Thyroid gland (tissue), 4 donors: Measurements from ENCODE around the gene POLR2J2.
"Not testable (repeated sequence)": the region's sequence is repeated elsewhere in the genome, so short reads cannot be mapped to it uniquely, and the experiment has no call there.

Source experiments
- POLR2A ChIP-seq, 2 donors: fragments of 450-650 bp; IDR thresholded peaks; one replicate each; pipeline ENCODE4 v1.6.1; 2017; ENCODE audit warnings: antibody characterized with exemption in 2 of 2, mild to moderate bottlenecking in 2 of 2, moderate library complexity in 1 of 2
- TF ChIP-seq, protein P1 (sequence below), 6 experiments: fragments of 200-600 bp in 3 of 6; fragments of 450-650 bp in 3 of 6; sonication (generic) in 3 of 6; IDR thresholded peaks; one replicate each; pipeline ENCODE4 v1.5.1; 2016 to 2019; ENCODE audit warnings: antibody characterized with exemption in 6 of 6, mild to moderate bottlenecking in 2 of 6, inconsistent platforms in 1 of 6, moderate library complexity in 1 of 6

DNA sequence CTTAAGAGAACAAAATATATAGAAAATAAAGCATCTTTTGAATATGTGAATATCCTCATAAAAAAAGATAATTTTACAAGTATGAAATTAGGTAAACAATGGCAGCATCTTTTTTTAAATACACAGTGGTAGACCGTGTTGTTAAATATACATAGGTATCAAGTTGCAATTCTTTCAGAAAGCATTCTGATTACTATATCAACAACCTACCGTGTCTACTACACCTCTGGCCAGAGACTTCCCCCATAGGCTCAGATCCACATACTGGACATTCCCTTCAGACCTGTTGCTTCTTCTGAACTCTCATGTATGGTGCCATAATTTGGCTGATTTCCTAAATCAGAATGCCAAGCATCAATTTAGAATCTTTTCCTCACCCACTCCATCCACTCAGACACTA is 22.5 kb upstream of the POLR2J2 start:
- TF ChIP-seq, protein P1, sequence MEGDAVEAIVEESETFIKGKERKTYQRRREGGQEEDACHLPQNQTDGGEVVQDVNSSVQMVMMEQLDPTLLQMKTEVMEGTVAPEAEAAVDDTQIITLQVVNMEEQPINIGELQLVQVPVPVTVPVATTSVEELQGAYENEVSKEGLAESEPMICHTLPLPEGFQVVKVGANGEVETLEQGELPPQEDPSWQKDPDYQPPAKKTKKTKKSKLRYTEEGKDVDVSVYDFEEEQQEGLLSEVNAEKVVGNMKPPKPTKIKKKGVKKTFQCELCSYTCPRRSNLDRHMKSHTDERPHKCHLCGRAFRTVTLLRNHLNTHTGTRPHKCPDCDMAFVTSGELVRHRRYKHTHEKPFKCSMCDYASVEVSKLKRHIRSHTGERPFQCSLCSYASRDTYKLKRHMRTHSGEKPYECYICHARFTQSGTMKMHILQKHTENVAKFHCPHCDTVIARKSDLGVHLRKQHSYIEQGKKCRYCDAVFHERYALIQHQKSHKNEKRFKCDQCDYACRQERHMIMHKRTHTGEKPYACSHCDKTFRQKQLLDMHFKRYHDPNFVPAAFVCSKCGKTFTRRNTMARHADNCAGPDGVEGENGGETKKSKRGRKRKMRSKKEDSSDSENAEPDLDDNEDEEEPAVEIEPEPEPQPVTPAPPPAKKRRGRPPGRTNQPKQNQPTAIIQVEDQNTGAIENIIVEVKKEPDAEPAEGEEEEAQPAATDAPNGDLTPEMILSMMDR (IDR thresholded peaks at IDR 0.05), result not testable (repeated sequence)
- TF ChIP-seq POLR2A (IDR thresholded peaks at IDR 0.05), result not testable (repeated sequence)
